GM06990 (cell line): ENCODE measurements around the gene MOSMO.
"Not testable (repeated sequence)": the region's sequence is repeated elsewhere in the genome, so short reads cannot be mapped to it uniquely, and the experiment has no call there.

Experiments
- DNase-seq: peaks from one replicate; pipeline ENCODE4 v3.0.0-alpha.2; 2011; ENCODE audit not compliant: insufficient read length; ENCODE audit errors: extremely low read depth
- H3K27me3 ChIP-seq: replicated peaks from 2 replicates; pipeline ENCODE4 v1.6.0; 2011; ENCODE audit warnings: low read length; ENCODE audit not compliant: control insufficient read depth, insufficient read depth
- H3K36me3 ChIP-seq: 2 replicates; pipeline ENCODE4 v1.5.1; 2011; ENCODE audit warnings: low read length; ENCODE audit not compliant: control insufficient read depth, insufficient read depth
- H3K4me3 ChIP-seq: replicated peaks from 2 replicates; pipeline ENCODE4 v1.5.1; 2011; ENCODE audit warnings: low read depth, mild to moderate bottlenecking, control low read depth, low read length
- CTCF ChIP-seq: IDR thresholded peaks from 2 replicates; pipeline ENCODE4 v1.5.1; 2011; ENCODE audit warnings: low read length, control low read depth, mild to moderate bottlenecking, inconsistent platforms; ENCODE audit not compliant: insufficient read depth, poor library complexity, severe bottlenecking

MOSMO gene

GRCh38 chr16:22103441-22103840 lies 95.5 kb downstream of the MOSMO start:
- no peaks in the 10 kb centered on the region for H3K27me3 ChIP-seq
- no peaks in the 10 kb centered on the region for H3K36me3 ChIP-seq
- no peak overlapping the region for H3K4me3 ChIP-seq
- TF ChIP-seq CTCF: no peak
- DNase-seq: no peak

- 0 out of 2 replicates have a peak, but pooled peaks cover 1% of the 10 kb centered on the region for H3K27me3 ChIP-seq
These were observed 101.5 kb downstream of the MOSMO start for GRCh38 chr16:22109258-22109898.

GRCh38 chr16:22111629-22112028 lies 103.7 kb downstream of the MOSMO start:
- H3K4me3 ChIP-seq, DNase-seq, H3K36me3 ChIP-seq, H3K27me3 ChIP-seq: not testable (repeated sequence)

More at GRCh38 chr16:22109258-22109898, 101.5 kb downstream of the MOSMO start:
- no peak for TF ChIP-seq CTCF
- Histone ChIP-seq H3K4me3 (no peak overlapping the region), H3K36me3 (no peaks in the 10 kb centered on the region)
- DNase-seq: no peak

GRCh38 chr16:22116095-22116700 lies 108.3 kb downstream of the MOSMO start:
- H3K27me3 ChIP-seq: no peaks in the 10 kb centered on the region
- TF ChIP-seq CTCF: no peak
- no peaks in the 10 kb centered on the region for H3K36me3 ChIP-seq
- DNase-seq: no peak
- no peak overlapping the region for H3K4me3 ChIP-seq

GRCh38 chr16:22117609-22118008 lies 109.7 kb downstream of the MOSMO start:
- Histone ChIP-seq H3K36me3 (no peaks in the 10 kb centered on the region), H3K27me3 (no peaks in the 10 kb centered on the region; the same call in 1 of the 2 replicates), H3K4me3 (no peak overlapping the region)
- TF ChIP-seq CTCF: no peak
- no peak for DNase-seq

- Histone ChIP-seq H3K27me3 (no peaks in the 10 kb centered on the region; the same call in 1 of the 2 replicates), H3K36me3 (no peaks in the 10 kb centered on the region), H3K4me3 (no peak overlapping the region)
- no peak for DNase-seq
- TF ChIP-seq CTCF: no peak
These were observed 112.5 kb downstream of the MOSMO start for GRCh38 chr16:22120440-22120839.
